Stimulated activated CD8-positive, alpha-beta memory T cell treated with anti-CD3 and anti-CD28 coated beads, Interleukin-7, amount 100 ng/mL, for 4 hours (primary cell): ENCODE data around the gene CALD1.

Experiments
- DNase-seq, 2 donors: peaks; one replicate each; pipeline ENCODE4 v3.0.0-alpha.2; 2020; ENCODE audit warnings: low read depth in 2 of 2

CALD1 gene

GRCh38 chr7:134865001-134865845 is 85.8 kb downstream of the CALD1 start:
- DNase-seq = peak; percentile 5 to 20

- DNase-seq = no peak
Observed at GRCh38 chr7:134866617-134867016, 87.2 kb downstream of the CALD1 start.

GRCh38 chr7:134870156-134870555 is 90.7 kb downstream of the CALD1 start:
- DNase-seq = no peak

GRCh38 chr7:134870781-134871180 is 91.3 kb downstream of the CALD1 start:
- DNase-seq = no peak

GRCh38 chr7:134873253-134873652 is 93.8 kb downstream of the CALD1 start:
- no peak for DNase-seq

GRCh38 chr7:134874407-134874806 is 95.0 kb downstream of the CALD1 start:
- no peak for DNase-seq

- DNase-seq = no peak
Observed at GRCh38 chr7:134875867-134876266, 96.4 kb downstream of the CALD1 start.

GRCh38 chr7:134878746-134879357 is 99.4 kb downstream of the CALD1 start:
- no peak for DNase-seq

GRCh38 chr7:134879815-134880475 is 100.5 kb downstream of the CALD1 start:
- DNase-seq = no peak

- DNase-seq = no peak
Observed at GRCh38 chr7:134882481-134882880, 103.0 kb downstream of the CALD1 start.

- no peak for DNase-seq
Observed at GRCh38 chr7:134885967-134886352, 106.5 kb downstream of the CALD1 start.

- DNase-seq = no peak
Observed at GRCh38 chr7:134886353-134887057, 107.1 kb downstream of the CALD1 start.

GRCh38 chr7:134887523-134887922 is 108.1 kb downstream of the CALD1 start:
- no peak for DNase-seq

- DNase-seq = no peak
Observed at GRCh38 chr7:134888141-134888740, 108.8 kb downstream of the CALD1 start.

GRCh38 chr7:134890246-134891240 is 111.1 kb downstream of the CALD1 start:
- no peak for DNase-seq

GRCh38 chr7:134891262-134891695 is 111.8 kb downstream of the CALD1 start:
- DNase-seq = no peak

- DNase-seq = no peak
Observed at GRCh38 chr7:134891696-134892678, 112.6 kb downstream of the CALD1 start.

GRCh38 chr7:134892963-134893362 is 113.5 kb downstream of the CALD1 start:
- DNase-seq = no peak

- DNase-seq = no peak
Observed at GRCh38 chr7:134893920-134894319, 114.5 kb downstream of the CALD1 start.
